IPS-18c (cell line): Measurements from ENCODE around the gene CADM1.

Experiments used
- H3K4me3 ChIP-seq: 2 replicates; pipeline ENCODE4 v1.7.0; 2013; ENCODE audit warnings: low read depth, mild to moderate bottlenecking, low read length, moderate library complexity; ENCODE audit not compliant: insufficient read depth
- H3K9me3 ChIP-seq: one replicate; pipeline ENCODE4 v1.6.1; 2013; ENCODE audit warnings: mild to moderate bottlenecking, low read length, moderate library complexity; ENCODE audit not compliant: control insufficient read depth, insufficient read depth

CADM1 gene

DNA sequence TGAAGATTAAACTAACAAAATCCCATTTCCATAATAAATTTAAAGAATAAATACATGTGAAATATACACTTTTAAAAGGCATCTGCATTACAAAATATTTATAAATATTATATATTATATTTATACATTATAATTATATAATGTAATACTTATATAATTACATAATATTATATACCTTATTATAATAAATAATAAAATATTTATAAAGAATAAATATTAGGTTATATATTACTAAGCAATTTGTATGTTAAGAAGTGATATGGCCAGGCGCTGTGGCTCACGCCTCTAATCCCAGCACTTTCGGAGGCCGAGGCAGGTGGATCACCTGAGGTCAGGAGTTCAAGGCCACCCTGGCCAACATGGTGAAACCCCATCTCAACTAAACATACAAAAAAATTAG, 97.8 kb downstream of the CADM1 start:
- Histone ChIP-seq H3K9me3 (no peaks in the 10 kb centered on the region), H3K4me3 (no peak overlapping the region)

DNA sequence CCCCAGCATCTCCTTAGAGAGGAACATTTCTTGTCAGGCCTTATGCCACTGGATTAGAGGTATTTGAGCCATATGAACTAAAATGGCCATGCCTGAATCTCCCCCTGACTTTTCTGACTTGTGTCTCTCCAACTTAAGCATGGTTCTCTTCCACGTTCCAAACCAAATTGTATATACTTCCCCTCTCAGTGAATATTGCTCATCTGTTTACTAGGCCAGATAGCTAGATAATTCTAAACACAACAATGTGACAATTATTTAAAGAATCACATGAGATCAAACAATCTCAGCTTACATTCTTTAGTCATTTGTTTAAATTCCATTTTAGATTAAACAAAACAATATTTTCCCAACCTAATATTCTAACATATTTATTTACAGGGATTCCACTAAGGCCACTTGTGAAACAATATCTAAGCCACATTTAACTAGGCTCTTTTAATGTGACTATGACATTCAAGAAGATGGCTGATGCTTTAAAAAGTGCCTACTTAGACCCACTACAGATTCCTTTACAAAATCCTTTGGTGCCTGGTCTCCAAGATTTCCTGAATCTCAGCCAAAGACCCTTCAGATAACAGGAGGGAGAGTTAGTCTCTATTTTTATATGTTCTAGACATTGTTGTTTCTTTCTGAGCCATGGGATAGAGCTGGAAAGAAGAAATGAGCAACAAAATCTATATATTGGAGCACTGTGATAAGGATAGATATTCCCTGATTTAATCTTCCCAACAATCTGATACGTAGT, 105.7 kb downstream of the CADM1 start:
- Histone ChIP-seq H3K9me3 (no peaks in the 10 kb centered on the region), H3K4me3 (no peak overlapping the region)

DNA sequence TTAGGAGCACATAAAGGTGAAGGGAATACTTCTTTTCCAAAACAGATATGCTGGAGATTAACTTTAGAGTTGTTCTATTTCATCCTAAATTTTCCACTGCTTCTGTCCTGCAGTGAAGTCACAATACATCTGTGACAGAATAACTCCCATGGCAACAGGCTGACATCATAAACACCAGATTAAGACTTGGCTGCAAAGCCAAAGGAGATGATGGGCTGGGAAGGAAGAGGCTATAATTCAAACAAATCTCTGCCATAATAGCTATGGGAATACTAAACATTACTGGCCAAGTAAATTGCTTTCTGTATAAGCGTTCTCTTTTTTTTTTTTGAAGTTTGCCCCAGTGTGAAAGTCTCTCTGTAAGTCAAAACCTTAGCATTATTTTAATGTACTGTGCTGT, 107.7 kb downstream of the CADM1 start:
- H3K4me3 ChIP-seq: no peak overlapping the region
- no peaks in the 10 kb centered on the region for H3K9me3 ChIP-seq

DNA sequence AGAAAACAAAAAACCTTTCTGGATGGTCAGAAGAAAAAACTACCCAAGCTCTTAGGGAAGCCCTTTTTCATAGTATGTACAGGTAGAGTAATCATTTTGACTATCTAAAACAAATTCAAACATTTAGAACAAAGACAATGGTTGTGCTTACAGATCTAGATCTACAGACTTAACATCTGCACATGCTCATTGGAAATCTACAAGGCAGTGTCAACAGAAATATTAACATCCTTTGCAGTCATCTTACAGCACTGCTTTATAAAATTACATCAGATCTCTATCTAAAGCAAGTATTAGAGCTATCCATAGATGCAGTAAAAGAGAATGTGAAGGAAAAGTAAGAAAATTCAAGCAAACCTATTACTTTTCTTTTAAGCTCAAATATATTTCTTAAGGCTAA, 110.3 kb downstream of the CADM1 start:
- Histone ChIP-seq H3K9me3 (no peaks in the 10 kb centered on the region), H3K4me3 (no peak overlapping the region)

DNA sequence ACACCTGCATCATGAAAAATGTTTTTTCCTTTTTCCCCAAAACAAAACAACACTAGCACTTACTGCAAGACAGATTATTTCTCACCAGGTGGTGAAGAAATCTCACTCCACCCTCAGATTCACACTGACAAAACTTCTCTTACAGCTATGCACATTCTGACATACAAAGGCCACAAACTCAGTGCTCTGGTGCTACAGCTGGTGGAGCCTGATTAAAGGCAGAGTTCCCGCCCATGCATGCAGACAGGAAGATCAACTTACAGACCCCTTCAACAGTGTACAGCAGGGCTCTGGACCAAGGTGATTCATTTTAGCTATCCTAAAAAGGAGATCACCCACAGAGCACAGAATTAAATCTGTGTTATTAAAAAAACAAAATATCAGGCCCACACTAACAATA, 112.6 kb downstream of the CADM1 start:
- H3K9me3 ChIP-seq: no peaks in the 10 kb centered on the region
- no peak overlapping the region for H3K4me3 ChIP-seq

DNA sequence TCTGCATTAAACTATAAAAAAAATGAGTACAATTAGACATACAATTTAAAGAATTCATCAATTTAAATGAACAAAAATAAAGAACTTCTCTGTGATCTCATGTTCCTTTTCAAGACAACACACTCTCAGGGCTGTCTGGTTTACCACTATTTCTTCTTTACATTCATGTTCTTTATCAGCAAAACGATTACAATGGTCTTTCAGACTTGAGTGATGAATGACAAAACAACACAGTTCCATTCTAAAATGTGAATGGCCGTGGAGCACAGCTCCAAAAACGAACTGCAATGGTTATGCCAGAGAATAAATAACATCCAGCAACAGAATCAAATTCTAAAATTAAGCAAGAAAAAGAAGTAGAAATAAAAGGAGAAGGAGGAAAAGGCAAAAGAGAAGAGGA, 113.1 kb downstream of the CADM1 start:
- H3K4me3 ChIP-seq: no peak overlapping the region
- H3K9me3 ChIP-seq: no peaks in the 10 kb centered on the region

DNA sequence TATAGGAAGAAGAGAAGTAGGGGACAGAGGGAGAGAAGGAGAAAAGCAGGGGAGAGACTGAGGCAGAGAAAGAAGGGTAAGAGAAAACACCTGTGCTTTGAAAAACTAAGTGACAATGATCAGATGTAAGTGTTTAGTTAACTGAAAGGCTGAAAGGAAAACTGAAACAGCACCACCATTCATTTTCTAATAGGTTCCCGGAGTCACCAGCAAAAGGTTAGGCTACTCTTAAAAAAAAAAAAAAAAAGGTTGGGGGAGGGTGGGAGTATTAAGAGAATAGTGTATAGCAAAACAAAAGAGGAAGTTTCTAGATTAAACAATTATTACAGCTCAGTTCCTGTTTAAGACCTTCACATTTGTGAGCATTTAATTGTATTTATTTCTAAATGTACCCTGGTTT, 113.8 kb downstream of the CADM1 start:
- no peak overlapping the region for H3K4me3 ChIP-seq

DNA sequence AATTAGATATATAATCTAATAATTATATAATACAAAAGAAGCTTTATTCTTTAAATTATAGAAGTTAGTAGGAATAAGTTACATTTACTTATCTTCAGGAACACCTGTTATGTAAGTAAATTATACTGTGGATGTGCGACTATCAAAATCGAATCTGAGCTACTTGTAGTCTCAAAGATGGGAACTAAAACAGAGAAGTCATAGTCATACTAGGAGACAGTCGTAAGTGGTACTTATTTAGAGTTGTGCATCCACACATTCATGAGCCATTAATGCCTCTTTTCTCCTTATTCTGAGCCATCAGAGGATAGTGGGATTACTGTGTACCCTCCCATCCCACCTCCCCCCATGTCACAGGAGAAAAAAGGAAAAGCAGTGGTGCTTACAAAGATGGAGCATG, 114.4 kb downstream of the CADM1 start:
- Histone ChIP-seq H3K9me3 (no peaks in the 10 kb centered on the region), H3K4me3 (no peak overlapping the region)

More for the DNA sequence above, 113.8 kb downstream of the CADM1 start:
- H3K9me3 ChIP-seq: no peaks in the 10 kb centered on the region

DNA sequence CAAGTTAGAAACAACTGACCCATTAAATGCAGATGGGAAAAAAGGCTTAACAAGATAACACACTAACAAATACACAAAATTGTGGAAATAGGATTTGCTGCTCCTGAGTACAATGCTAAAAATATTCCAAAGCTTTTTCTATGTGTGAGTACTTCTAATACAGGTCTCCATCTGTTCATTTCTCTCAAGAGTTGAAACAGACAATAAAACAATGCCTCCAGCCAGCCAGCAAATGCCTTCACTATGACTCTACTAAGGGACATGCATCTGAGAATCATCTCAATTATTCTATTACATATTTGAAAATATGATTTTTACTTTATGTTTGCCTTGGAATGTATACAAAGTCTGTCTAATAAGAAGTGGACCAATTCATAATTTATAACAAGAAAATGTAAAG, 119.0 kb downstream of the CADM1 start:
- no peak overlapping the region for H3K4me3 ChIP-seq
- H3K9me3 ChIP-seq: no peaks in the 10 kb centered on the region

DNA sequence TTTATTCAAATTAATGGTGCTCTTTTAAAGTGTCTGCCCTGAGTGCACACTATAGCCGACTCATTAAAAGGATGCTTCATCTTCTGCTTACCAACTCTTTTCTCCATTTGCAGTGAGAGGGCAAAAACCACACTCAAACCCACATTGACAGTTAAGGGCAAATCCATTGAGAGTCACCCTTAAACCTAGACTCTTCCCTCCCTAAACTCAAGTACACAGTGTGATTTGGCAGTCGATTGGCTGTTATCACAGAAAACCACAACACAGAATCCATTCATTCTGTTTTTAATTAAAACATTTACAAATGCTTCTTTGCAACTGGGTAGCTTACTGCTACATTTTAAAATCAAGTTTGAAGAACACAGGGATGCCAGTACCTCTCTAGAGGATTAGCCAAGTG, 120.0 kb downstream of the CADM1 start:
- no peak overlapping the region for H3K4me3 ChIP-seq

DNA sequence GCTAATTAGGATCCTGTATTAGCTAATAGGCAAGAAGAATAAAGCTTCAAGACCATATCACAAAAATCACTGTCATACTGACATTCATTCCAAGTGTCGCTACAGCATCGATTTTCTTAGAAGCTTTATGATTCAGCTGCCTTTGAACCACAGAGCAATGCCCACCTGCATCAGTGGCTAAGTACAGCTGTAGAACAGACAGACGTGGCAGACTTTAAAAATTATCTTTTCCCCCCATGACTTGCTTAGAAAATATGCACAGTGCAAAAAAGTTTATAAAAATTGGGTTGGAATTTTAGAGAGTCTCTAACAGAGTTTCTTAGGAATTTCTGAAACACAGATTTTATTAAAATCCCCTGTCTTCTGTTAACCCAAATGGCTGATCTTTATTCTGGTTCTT, 120.8 kb downstream of the CADM1 start:
- H3K9me3 ChIP-seq: no peaks in the 10 kb centered on the region

More for the DNA sequence above, 120.0 kb downstream of the CADM1 start:
- H3K9me3 ChIP-seq: no peaks in the 10 kb centered on the region

DNA sequence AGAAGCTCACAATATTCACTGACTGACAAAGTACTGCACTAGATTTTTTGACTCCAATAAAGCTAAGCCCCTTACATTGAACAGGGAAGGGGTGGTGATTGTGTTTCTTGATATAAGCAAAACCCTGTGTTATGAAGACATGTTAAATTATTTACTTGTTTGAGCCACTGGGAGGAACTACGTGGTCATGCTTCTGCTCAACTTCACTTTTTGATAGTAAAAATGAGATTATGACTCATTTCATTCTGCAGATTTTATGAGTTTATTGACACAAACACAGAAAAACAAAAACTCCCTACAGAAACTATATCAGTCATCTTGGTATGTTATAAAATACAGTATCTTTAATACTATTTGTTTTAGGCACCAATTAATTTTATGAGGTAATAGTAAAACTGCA, 124.7 kb downstream of the CADM1 start:
- H3K9me3 ChIP-seq: no peaks in the 10 kb centered on the region
- no peak overlapping the region for H3K4me3 ChIP-seq

More for the DNA sequence above, 120.8 kb downstream of the CADM1 start:
- H3K4me3 ChIP-seq: no peak overlapping the region

DNA sequence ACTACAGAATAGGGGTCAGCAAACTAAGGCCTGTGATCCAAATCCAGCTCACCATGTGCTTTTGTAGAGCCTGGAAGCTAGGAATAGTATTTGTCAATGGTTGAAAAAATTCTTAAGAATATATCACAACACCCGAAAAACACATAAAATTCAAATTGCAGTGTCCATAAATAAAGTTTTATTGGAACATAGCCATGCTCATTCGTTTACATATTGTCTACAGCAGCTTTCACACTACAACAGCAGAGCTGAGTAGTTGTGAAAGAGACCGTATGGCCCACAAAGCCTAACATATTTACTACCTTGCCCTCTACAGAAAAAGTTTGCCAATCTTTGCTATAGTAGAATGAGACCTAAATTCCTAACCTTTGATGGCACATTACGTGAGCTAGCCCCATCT, 125.7 kb downstream of the CADM1 start:
- H3K9me3 ChIP-seq: no peaks in the 10 kb centered on the region

DNA sequence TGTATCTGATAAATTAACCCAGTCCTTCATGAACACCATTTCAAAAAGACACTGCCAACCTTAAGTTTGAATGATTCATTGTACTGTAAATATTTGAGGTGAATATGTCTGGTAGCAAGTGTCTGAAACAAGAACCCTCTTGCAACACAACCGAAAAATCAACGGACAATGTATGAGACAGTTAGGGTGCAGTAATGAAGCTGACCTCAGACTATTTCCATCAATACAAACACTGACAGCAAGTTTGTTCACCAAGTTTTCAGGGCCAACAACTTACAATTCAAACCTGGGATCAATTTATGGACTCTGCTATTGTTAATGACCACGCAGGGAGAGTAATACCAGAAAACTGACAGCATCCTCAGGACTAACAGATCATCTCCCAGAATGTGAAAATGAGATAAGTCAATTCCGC, 126.3 kb downstream of the CADM1 start:
- Histone ChIP-seq H3K9me3 (no peaks in the 10 kb centered on the region), H3K4me3 (no peak overlapping the region)

More for the DNA sequence above, 125.7 kb downstream of the CADM1 start:
- no peak overlapping the region for H3K4me3 ChIP-seq

DNA sequence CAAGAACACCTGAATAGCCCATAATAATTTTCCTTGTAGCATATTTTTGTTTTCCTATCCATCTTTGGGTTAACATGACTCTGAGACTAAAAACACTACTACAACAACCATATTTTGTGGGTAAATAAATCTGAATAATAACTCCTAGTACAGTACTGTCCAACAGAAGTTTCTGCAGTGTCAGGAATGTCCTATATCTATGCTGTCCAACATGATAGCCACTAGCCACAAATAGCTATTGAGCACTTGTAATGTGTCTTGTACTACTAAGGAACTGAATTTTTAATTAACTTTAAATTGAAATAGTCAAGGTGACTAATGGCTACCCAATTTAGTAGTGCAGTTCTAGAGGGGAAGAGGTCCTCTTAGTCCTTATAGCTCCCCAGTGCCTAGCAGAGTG, 135.6 kb downstream of the CADM1 start:
- no peaks in the 10 kb centered on the region for H3K9me3 ChIP-seq
- no peak overlapping the region for H3K4me3 ChIP-seq

DNA sequence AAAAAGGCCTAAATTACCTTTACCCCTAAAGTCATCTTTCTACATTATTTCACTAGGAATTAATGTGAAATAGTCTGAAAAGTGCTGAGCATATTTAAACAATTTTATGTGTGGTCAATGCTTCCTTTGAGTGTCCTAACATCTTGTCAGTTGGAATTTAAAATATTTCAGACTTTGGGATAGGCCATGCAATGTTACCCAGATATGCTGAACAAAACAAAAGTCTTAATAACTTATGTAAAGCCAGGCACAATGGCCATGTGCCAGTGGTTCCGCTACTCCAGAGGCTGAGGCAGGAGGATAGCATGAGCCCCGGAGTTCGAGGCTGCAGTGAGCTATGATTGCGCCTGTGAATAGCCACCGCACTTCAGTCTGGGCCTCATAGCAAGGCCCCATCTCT, 137.4 kb downstream of the CADM1 start:
- Histone ChIP-seq H3K4me3 (no peak overlapping the region), H3K9me3 (no peaks in the 10 kb centered on the region)

DNA sequence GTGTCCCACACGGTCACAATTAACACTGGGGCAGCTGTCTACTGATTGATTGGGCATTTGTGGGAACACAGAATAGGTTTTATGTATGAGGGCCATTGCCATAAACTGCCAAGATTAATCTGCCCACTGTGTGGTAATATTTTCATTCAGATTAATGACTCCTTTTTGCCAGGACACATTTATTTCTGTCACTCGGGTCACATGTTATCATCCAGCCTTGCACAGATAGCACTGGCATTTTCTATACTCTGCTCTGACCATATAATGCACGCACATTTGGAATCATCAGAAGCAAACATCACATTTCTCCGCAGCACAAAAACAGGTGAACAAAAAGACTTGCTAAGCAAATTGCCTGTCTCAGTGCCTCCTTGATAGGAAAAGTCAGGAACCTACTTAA, 138.3 kb downstream of the CADM1 start:
- Histone ChIP-seq H3K9me3 (no peaks in the 10 kb centered on the region), H3K4me3 (no peak overlapping the region)

DNA sequence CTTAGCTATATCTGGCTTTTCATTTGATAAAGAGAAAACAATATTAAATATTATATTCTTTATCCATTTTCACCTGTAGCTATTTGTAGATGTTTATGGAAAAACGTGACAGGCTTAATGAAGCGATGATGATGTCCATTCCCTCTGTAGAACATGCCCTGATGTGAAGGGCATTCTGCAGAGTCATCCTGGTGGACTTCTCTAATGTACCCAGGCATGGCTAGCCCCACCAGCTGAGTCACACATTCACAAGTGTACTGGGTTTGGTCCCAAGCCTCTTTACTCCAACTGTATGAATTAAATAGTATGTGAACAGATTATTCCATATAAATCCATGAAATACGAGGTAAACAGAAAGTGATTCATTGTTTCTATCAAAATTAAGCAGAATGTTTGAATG, 139.3 kb downstream of the CADM1 start:
- no peaks in the 10 kb centered on the region for H3K9me3 ChIP-seq
- H3K4me3 ChIP-seq: no peak overlapping the region

DNA sequence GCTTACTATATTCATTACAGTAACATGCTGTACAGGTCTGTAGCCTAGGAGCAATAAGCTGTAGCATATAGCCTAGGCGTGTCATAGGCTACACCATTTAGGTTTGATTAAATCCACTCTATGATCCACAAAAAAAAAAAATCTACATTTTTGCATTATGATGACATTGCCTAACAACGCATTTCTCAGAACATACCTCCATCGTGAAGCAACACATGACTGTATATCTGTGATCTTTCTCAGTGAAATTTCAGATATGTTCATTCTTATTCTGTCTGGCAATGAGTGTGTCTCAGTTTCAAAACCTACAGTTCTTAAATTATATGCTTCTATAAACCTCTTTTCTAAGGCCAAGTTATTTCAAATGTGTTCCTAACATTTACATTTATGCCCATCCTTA, 140.3 kb downstream of the CADM1 start:
- Histone ChIP-seq H3K9me3 (no peaks in the 10 kb centered on the region), H3K4me3 (no peak overlapping the region)
